Measurements from ENCODE around the gene ADAM10. TPM values are rescaled to one million over a fixed set of nuclear protein-coding genes. Genes with fewer than 3 reads are reported as not detected.
"Not testable (repeated sequence)": the region's sequence is repeated elsewhere in the genome, so short reads cannot be mapped to it uniquely, and the experiment has no call there.

ADAM10 gene
- total RNA-seq, 4 donors from 2014 or later = 42.9 to 83.3 (median 62.7) TPM

- DNase-seq = no peak
- H3K9me3 ChIP-seq = no peaks in the 10 kb centered on the region
- H3K4me1 ChIP-seq = peaks cover 0 to 6% (median 0%) of the 10 kb centered on the region in 4 donors
- H3K27me3 ChIP-seq = no peaks in the 10 kb centered on the region
- H3K4me3 ChIP-seq = no peak overlapping the region
- TF ChIP-seq POLR2A (IDR thresholded peaks at IDR 0.05) (no peak), CTCF (IDR thresholded peaks at IDR 0.05) (no peak)
- H3K36me3 ChIP-seq = peaks cover 0 to 8% (median 0%) of the 10 kb centered on the region in 3 donors
- H3K27ac ChIP-seq = no peak overlapping the region
Measured at GRCh38 chr15:58608129-58608590, 141.3 kb downstream of the ADAM10 start.

- peaks cover 0 to 3% (median 0%) of the 10 kb centered on the region in 4 donors for H3K4me1 ChIP-seq
- H3K27ac ChIP-seq = no peak overlapping the region
- H3K27me3 ChIP-seq = no peaks in the 10 kb centered on the region
- TF ChIP-seq POLR2A (IDR thresholded peaks at IDR 0.05) (no peak), CTCF (IDR thresholded peaks at IDR 0.05) (no peak)
- no peaks in the 10 kb centered on the region for H3K9me3 ChIP-seq
- no peak overlapping the region for H3K4me3 ChIP-seq
- H3K36me3 ChIP-seq = peaks cover 0 to 8% (median 0%) of the 10 kb centered on the region in 3 donors
- no peak for DNase-seq
Measured at GRCh38 chr15:58606577-58607080, 142.9 kb downstream of the ADAM10 start.

- Histone ChIP-seq H3K4me1 (peaks cover 0 to 3% (median 0%) of the 10 kb centered on the region in 4 donors), H3K9me3 (no peaks in the 10 kb centered on the region), H3K27me3 (no peaks in the 10 kb centered on the region), H3K4me3 (no peak overlapping the region), H3K27ac (no peak overlapping the region), H3K36me3 (peaks cover 0 to 8% (median 0%) of the 10 kb centered on the region in 3 donors)
- TF ChIP-seq POLR2A (IDR thresholded peaks at IDR 0.05) (no peak), CTCF (IDR thresholded peaks at IDR 0.05) (no peak)
- no peak for DNase-seq
Measured at GRCh38 chr15:58605931-58606530, 143.5 kb downstream of the ADAM10 start.

- Histone ChIP-seq H3K9me3 (no peaks in the 10 kb centered on the region), H3K4me3 (no peak overlapping the region), H3K4me1 (peaks cover 0 to 3% (median 0%) of the 10 kb centered on the region in 4 donors), H3K27me3 (no peaks in the 10 kb centered on the region), H3K36me3 (peaks cover 0 to 3% (median 0%) of the 10 kb centered on the region in 3 donors), H3K27ac (peak overlapping the region in 1 of 4 donors; percentile 22)
- peak in 2 of 3 donors; percentile 62 for DNase-seq
- no peak for TF ChIP-seq POLR2A (IDR thresholded peaks at IDR 0.05)
- no peak for TF ChIP-seq CTCF (IDR thresholded peaks at IDR 0.05)
Measured at GRCh38 chr15:58604455-58604923, 145.0 kb downstream of the ADAM10 start.

GRCh38 chr15:58603927-58604326, 145.6 kb downstream of the ADAM10 start:
- not testable (repeated sequence) for H3K36me3 ChIP-seq, H3K27me3 ChIP-seq, H3K9me3 ChIP-seq, H3K4me1 ChIP-seq, H3K4me3 ChIP-seq, DNase-seq
- H3K27ac ChIP-seq = peak overlapping the region in 1 of 4 donors; percentile 22

- DNase-seq = no peak
- Histone ChIP-seq H3K4me3 (no peak overlapping the region), H3K27me3 (no peaks in the 10 kb centered on the region), H3K36me3 (no peaks in the 10 kb centered on the region), H3K4me1 (peaks cover 0 to 6% (median 0%) of the 10 kb centered on the region in 4 donors), H3K27ac (no peak overlapping the region), H3K9me3 (no peaks in the 10 kb centered on the region)
- TF ChIP-seq POLR2A (IDR thresholded peaks at IDR 0.05) (no peak), CTCF (IDR thresholded peaks at IDR 0.05) (no peak)
Measured at GRCh38 chr15:58602823-58603222, 146.7 kb downstream of the ADAM10 start.

All from Peyer's patch (tissue), 4 donors.